ENCODE data around the gene FADS6. TPM values are rescaled to one million over a fixed set of nuclear protein-coding genes. Genes with fewer than 3 reads are reported as not detected.

The FADS6 gene
- total RNA-seq, 4 donors from 2014 or later, result not detected

GRCh38 chr17:74936470-74936799 is 43.0 kb upstream of the FADS6 start:
- DNase-seq (ENCODE audit: low spot score) (no peak), ATAC-seq (ENCODE audit: low FRiP score) (no peak)
- TF ChIP-seq CTCF (IDR thresholded peaks at IDR 0.05), result no peak

- no peak for DNase-seq (ENCODE audit: low spot score)
- TF ChIP-seq CTCF (IDR thresholded peaks at IDR 0.05), result no peak
- no peak for ATAC-seq (ENCODE audit: low FRiP score)
These were observed 42.4 kb upstream of the FADS6 start, which contains the start of gene OTOP3 for GRCh38 chr17:74935585-74936469. Gene OTOP3, plus strand, starts transcription at chr17:74935898. Its CDS starts 24 bp downstream, at chr17:74935922.

GRCh38 chr17:74935048-74935447 is 41.6 kb upstream of the FADS6 start:
- TF ChIP-seq CTCF (IDR thresholded peaks at IDR 0.05), result no peak
- DNase-seq (ENCODE audit: low spot score) (no peak), ATAC-seq (ENCODE audit: low FRiP score) (no peak)

GRCh38 chr17:74930535-74931036 is 37.2 kb upstream of the FADS6 start:
- TF ChIP-seq CTCF (IDR thresholded peaks at IDR 0.05), result no peak
- ATAC-seq (ENCODE audit: low FRiP score) (no peak), DNase-seq (ENCODE audit: low spot score) (no peak)

- no peak for DNase-seq (ENCODE audit: low spot score)
- ATAC-seq (ENCODE audit: low FRiP score), result no peak
- TF ChIP-seq CTCF (IDR thresholded peaks at IDR 0.05), result no peak
These were observed 35.4 kb upstream of the FADS6 start for GRCh38 chr17:74928786-74929185.

- ATAC-seq (ENCODE audit: low FRiP score), result no peak
- TF ChIP-seq CTCF (IDR thresholded peaks at IDR 0.05), result no peak
These were observed 31.8 kb upstream of the FADS6 start for GRCh38 chr17:74925242-74925641.

More at GRCh38 chr17:74925242-74925641, 31.8 kb upstream of the FADS6 start:
- no peak for DNase-seq (ENCODE audit: low spot score)

All from omental fat pad (tissue), 4 donors.